ENCODE data around the gene KRT73. TPM values are rescaled to one million over a fixed set of nuclear protein-coding genes. Genes with fewer than 3 reads are reported as not detected.
A peak's percentile ranks its signal among the peaks of the same experiment; 100 is the strongest.
"Not testable (repeated sequence)": the region's sequence is repeated elsewhere in the genome, so short reads cannot be mapped to it uniquely, and the experiment has no call there.

Gene KRT73
- total RNA-seq, 2 donors from 2014 or later, result 0.40 to 1.1 TPM

- Mint-ChIP-seq H3K27ac (no peak within 1 kb of the TSS), H3K36me3 (ENCODE audit: low read depth) (peaks cover 2% of the 10 kb centered on the region)
- DNase-seq, result no peak
Observed at GRCh38 chr12:52600941-52601481, 17.3 kb downstream of the KRT73 start, which contains the start of gene KRT72. KRT72 (minus strand) TSS chr12:52601463; CDS start chr12:52601452, 11 bp downstream.

GRCh38 chr12:52600475-52600874, 17.9 kb downstream of the KRT73 start:
- H3K27ac Mint-ChIP-seq, result no peak overlapping the region

More at GRCh38 chr12:52600941-52601481, 17.3 kb downstream of the KRT73 start, which contains the start of gene KRT72:
- ATAC-seq, result no peak
- peaks cover 41% of the 10 kb centered on the region for H3K27me3 Mint-ChIP-seq
- H3K4me1 Mint-ChIP-seq, result peaks cover 16% of the 10 kb centered on the region
- H3K4me3 Mint-ChIP-seq, result no peak within 1 kb of the TSS
- H3K9me3 ChIP-seq (ENCODE audit: control insufficient read depth, low read length, poor library complexity, severe bottlenecking), result no peaks in the 10 kb centered on the region

GRCh38 chr12:52600071-52600470, 18.3 kb downstream of the KRT73 start:
- Mint-ChIP-seq H3K4me1 (peaks cover 9% of the 10 kb centered on the region), H3K36me3 (ENCODE audit: low read depth) (peaks cover 2% of the 10 kb centered on the region), H3K4me3 (no peak overlapping the region), H3K27me3 (peaks cover 46% of the 10 kb centered on the region), H3K27ac (no peak overlapping the region)
- DNase-seq (no peak), ATAC-seq (no peak)
- H3K9me3 ChIP-seq (ENCODE audit: control insufficient read depth, low read length, poor library complexity, severe bottlenecking), result no peaks in the 10 kb centered on the region

More at GRCh38 chr12:52600475-52600874, 17.9 kb downstream of the KRT73 start:
- H3K36me3 Mint-ChIP-seq (ENCODE audit: low read depth), result peaks cover 2% of the 10 kb centered on the region
- no peak for DNase-seq
- H3K9me3 ChIP-seq (ENCODE audit: control insufficient read depth, low read length, poor library complexity, severe bottlenecking), result no peaks in the 10 kb centered on the region
- ATAC-seq, result no peak
- peaks cover 46% of the 10 kb centered on the region for H3K27me3 Mint-ChIP-seq
- H3K4me3 Mint-ChIP-seq, result no peak overlapping the region
- H3K4me1 Mint-ChIP-seq, result peaks cover 12% of the 10 kb centered on the region

GRCh38 chr12:52598966-52599365, 19.4 kb downstream of the KRT73 start:
- H3K36me3 Mint-ChIP-seq (ENCODE audit: low read depth), result peaks cover 2% of the 10 kb centered on the region
- no peak overlapping the region for H3K27ac Mint-ChIP-seq
- DNase-seq (no peak), ATAC-seq (no peak)
- H3K9me3 ChIP-seq (ENCODE audit: control insufficient read depth, low read length, poor library complexity, severe bottlenecking), result no peaks in the 10 kb centered on the region
- peaks cover 8% of the 10 kb centered on the region for H3K4me1 Mint-ChIP-seq
- H3K27me3 Mint-ChIP-seq, result peaks cover 50% of the 10 kb centered on the region
- peak overlapping the region; percentile 13 for H3K4me3 Mint-ChIP-seq

GRCh38 chr12:52594237-52594636, 24.1 kb downstream of the KRT73 start:
- peaks cover 47% of the 10 kb centered on the region for H3K27me3 Mint-ChIP-seq
- not testable (repeated sequence) for H3K36me3 Mint-ChIP-seq (ENCODE audit: low read depth); H3K27ac Mint-ChIP-seq; H3K4me1 Mint-ChIP-seq; DNase-seq; H3K4me3 Mint-ChIP-seq; ATAC-seq; H3K9me3 ChIP-seq (ENCODE audit: control insufficient read depth, low read length, poor library complexity, severe bottlenecking)

- Mint-ChIP-seq H3K27me3 (peaks cover 33% of the 10 kb centered on the region), H3K27ac (no peak overlapping the region), H3K4me3 (no peak overlapping the region), H3K4me1 (peaks cover 12% of the 10 kb centered on the region), H3K36me3 (ENCODE audit: low read depth) (no peaks in the 10 kb centered on the region)
- ATAC-seq, result no peak
- no peak for DNase-seq
- no peaks in the 10 kb centered on the region for H3K9me3 ChIP-seq (ENCODE audit: control insufficient read depth, low read length, poor library complexity, severe bottlenecking)
Observed at GRCh38 chr12:52591521-52591920, 26.8 kb downstream of the KRT73 start.

- H3K36me3 Mint-ChIP-seq (ENCODE audit: low read depth), result no peaks in the 10 kb centered on the region
- H3K4me1 Mint-ChIP-seq, result peaks cover 22% of the 10 kb centered on the region
- no peak overlapping the region for H3K4me3 Mint-ChIP-seq
- no peak for DNase-seq
- H3K27me3 Mint-ChIP-seq, result peaks cover 29% of the 10 kb centered on the region
- H3K9me3 ChIP-seq (ENCODE audit: control insufficient read depth, low read length, poor library complexity, severe bottlenecking), result no peaks in the 10 kb centered on the region
- no peak for ATAC-seq
- no peak overlapping the region for H3K27ac Mint-ChIP-seq
Observed at GRCh38 chr12:52590021-52590420, 28.3 kb downstream of the KRT73 start.

- Mint-ChIP-seq H3K27me3 (peaks cover 16% of the 10 kb centered on the region), H3K4me1 (peaks cover 29% of the 10 kb centered on the region), H3K36me3 (ENCODE audit: low read depth) (no peaks in the 10 kb centered on the region), H3K27ac (peak overlapping the region; percentile 87), H3K4me3 (no peak overlapping the region)
- ATAC-seq, result no peak
- no peaks in the 10 kb centered on the region for H3K9me3 ChIP-seq (ENCODE audit: control insufficient read depth, low read length, poor library complexity, severe bottlenecking)
- DNase-seq, result no peak
Observed at GRCh38 chr12:52587563-52587962, 30.8 kb downstream of the KRT73 start.

- Mint-ChIP-seq H3K4me3 (no peak overlapping the region), H3K27me3 (peaks cover 17% of the 10 kb centered on the region), H3K4me1 (peaks cover 27% of the 10 kb centered on the region), H3K27ac (peak overlapping the region; percentile 72), H3K36me3 (ENCODE audit: low read depth) (no peaks in the 10 kb centered on the region)
- no peaks in the 10 kb centered on the region for H3K9me3 ChIP-seq (ENCODE audit: control insufficient read depth, low read length, poor library complexity, severe bottlenecking)
- peak in 2 of 3 donors; percentile 29 to 31 for DNase-seq
- ATAC-seq, result peak; percentile 93
Observed at GRCh38 chr12:52585946-52586345, 32.4 kb downstream of the KRT73 start.

GRCh38 chr12:52585066-52585465, 33.3 kb downstream of the KRT73 start:
- ATAC-seq, result no peak
- peak overlapping the region; percentile 72 for H3K27ac Mint-ChIP-seq

GRCh38 chr12:52584156-52584682, 34.1 kb downstream of the KRT73 start:
- no peaks in the 10 kb centered on the region for H3K9me3 ChIP-seq (ENCODE audit: control insufficient read depth, low read length, poor library complexity, severe bottlenecking)
- peaks cover 3% of the 10 kb centered on the region for H3K36me3 Mint-ChIP-seq (ENCODE audit: low read depth)
- no peak for ATAC-seq
- no peak for DNase-seq
- no peak overlapping the region for H3K4me3 Mint-ChIP-seq
- H3K27me3 Mint-ChIP-seq, result peaks cover 28% of the 10 kb centered on the region
- peaks cover 27% of the 10 kb centered on the region for H3K4me1 Mint-ChIP-seq
- peak overlapping the region; percentile 72 for H3K27ac Mint-ChIP-seq

More at GRCh38 chr12:52585066-52585465, 33.3 kb downstream of the KRT73 start:
- no peaks in the 10 kb centered on the region for H3K9me3 ChIP-seq (ENCODE audit: control insufficient read depth, low read length, poor library complexity, severe bottlenecking)
- no peak for DNase-seq
- Mint-ChIP-seq H3K4me1 (peaks cover 30% of the 10 kb centered on the region), H3K4me3 (no peak overlapping the region), H3K27me3 (peaks cover 26% of the 10 kb centered on the region), H3K36me3 (ENCODE audit: low read depth) (peaks cover 3% of the 10 kb centered on the region)

- DNase-seq, result peak in 2 of 3 donors; percentile 14 to 45
- Mint-ChIP-seq H3K36me3 (ENCODE audit: low read depth) (peaks cover 3% of the 10 kb centered on the region), H3K4me3 (no peak overlapping the region), H3K27me3 (peaks cover 28% of the 10 kb centered on the region), H3K27ac (peak overlapping the region; percentile 41), H3K4me1 (peaks cover 27% of the 10 kb centered on the region)
- H3K9me3 ChIP-seq (ENCODE audit: control insufficient read depth, low read length, poor library complexity, severe bottlenecking), result no peaks in the 10 kb centered on the region
- ATAC-seq, result peak; percentile 57
Observed at GRCh38 chr12:52582971-52583456, 35.3 kb downstream of the KRT73 start.

GRCh38 chr12:52582486-52582885, 35.9 kb downstream of the KRT73 start:
- H3K4me1 Mint-ChIP-seq, result peaks cover 27% of the 10 kb centered on the region
- no peak overlapping the region for H3K27ac Mint-ChIP-seq
- H3K4me3 Mint-ChIP-seq, result no peak overlapping the region
- no peaks in the 10 kb centered on the region for H3K9me3 ChIP-seq (ENCODE audit: control insufficient read depth, low read length, poor library complexity, severe bottlenecking)
- ATAC-seq (no peak), DNase-seq (no peak)
- peaks cover 29% of the 10 kb centered on the region for H3K27me3 Mint-ChIP-seq
- H3K36me3 Mint-ChIP-seq (ENCODE audit: low read depth), result peaks cover 3% of the 10 kb centered on the region

GRCh38 chr12:52581481-52581880, 36.9 kb downstream of the KRT73 start:
- DNase-seq (no peak), ATAC-seq (no peak)
- H3K9me3 ChIP-seq (ENCODE audit: control insufficient read depth, low read length, poor library complexity, severe bottlenecking), result no peaks in the 10 kb centered on the region
- H3K4me1 Mint-ChIP-seq, result peaks cover 20% of the 10 kb centered on the region
- H3K27ac Mint-ChIP-seq, result no peak overlapping the region
- H3K4me3 Mint-ChIP-seq, result no peak overlapping the region
- peaks cover 3% of the 10 kb centered on the region for H3K36me3 Mint-ChIP-seq (ENCODE audit: low read depth)
- peaks cover 38% of the 10 kb centered on the region for H3K27me3 Mint-ChIP-seq
